GM10266 (cell line): ENCODE data around the gene BCORL1.

Experiments
- DNase-seq: peaks from one replicate; pipeline ENCODE4 v3.0.0; 2012; ENCODE audit errors: extremely low spot score
- CTCF ChIP-seq: IDR thresholded peaks from 2 replicates; pipeline ENCODE4 v1.5.1; 2012; ENCODE audit warnings: mild to moderate bottlenecking, low read depth; ENCODE audit not compliant: control insufficient read depth, insufficient read depth; ENCODE audit errors: missing control alignments

The BCORL1 gene

GRCh38 chrX:130047416-130047815, 65.0 kb downstream of the BCORL1 start:
- TF ChIP-seq CTCF: no peak
- DNase-seq: no peak

DNA sequence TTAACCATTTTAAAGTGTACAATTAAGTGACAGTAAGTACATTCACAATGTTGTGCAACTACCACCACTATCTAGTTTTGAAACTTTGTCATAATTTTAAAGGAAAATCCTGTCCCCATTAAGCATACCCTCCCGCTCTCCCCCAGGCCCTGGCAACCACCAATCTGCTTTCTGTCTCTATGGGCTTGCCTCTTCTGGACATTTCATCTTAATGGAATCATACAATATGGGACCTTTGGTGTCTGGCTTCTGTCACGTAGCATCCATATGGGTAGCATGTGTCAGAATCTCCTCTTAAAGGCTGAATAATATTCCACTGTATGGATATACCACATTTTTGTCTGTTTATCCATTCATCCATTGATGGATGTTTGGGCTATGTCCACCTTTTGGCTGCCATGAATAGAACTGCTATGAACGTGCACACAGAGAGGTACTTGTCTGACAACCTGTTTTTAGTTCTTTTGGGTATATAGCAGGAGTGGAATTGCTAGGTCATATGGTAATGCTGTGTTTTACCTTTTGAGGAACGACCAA, 66.3 kb downstream of the BCORL1 start:
- TF ChIP-seq CTCF: no peak
- DNase-seq: no peak

DNA sequence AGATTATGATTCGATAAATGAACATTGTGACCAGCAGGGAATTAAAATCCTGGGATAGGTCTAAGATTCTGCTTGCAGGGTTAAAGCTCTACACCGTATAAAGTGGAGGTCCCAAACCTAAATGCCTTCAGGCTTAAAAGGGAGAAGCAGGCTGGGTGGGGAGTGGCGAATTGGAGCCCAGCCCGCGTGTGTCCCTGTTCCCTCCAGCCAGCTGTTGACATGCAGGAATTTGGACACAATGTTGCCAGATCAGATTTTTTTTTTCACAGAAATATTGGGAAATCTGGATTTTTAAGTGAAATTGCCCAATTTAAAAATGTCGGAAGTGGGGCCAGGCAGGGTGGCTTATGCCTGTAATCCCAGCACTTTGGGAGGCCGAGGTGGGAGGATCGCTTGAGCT, 67.4 kb downstream of the BCORL1 start:
- no peak for TF ChIP-seq CTCF
- no peak for DNase-seq

- no peak for TF ChIP-seq CTCF
- no peak for DNase-seq
These were observed 68.9 kb downstream of the BCORL1 start for GRCh38 chrX:130051176-130051845.

- DNase-seq: no peak
- TF ChIP-seq CTCF: no peak
These were observed 70.8 kb downstream of the BCORL1 start for GRCh38 chrX:130053236-130053635.

DNA sequence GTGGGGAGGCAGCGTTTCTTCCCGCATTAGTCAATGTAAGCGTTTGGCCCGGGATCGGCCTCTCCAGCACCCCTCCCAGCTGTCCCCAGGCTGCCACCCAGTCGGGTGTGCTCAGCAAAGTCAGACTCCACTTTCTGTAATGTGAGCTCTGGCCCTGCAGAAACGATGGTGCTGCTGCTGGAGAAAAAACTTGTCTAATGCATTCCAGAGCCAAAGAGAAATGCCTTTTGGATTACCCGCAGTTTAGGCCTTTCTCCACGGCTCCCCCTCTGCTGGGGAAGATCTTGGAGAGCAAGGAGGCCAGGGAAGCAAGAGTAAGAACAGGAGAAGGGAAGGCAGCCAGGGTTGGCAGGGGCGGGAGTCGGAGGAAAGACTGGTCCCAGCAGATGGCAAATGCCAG, 72.7 kb downstream of the BCORL1 start:
- TF ChIP-seq CTCF: no peak
- DNase-seq: no peak

DNA sequence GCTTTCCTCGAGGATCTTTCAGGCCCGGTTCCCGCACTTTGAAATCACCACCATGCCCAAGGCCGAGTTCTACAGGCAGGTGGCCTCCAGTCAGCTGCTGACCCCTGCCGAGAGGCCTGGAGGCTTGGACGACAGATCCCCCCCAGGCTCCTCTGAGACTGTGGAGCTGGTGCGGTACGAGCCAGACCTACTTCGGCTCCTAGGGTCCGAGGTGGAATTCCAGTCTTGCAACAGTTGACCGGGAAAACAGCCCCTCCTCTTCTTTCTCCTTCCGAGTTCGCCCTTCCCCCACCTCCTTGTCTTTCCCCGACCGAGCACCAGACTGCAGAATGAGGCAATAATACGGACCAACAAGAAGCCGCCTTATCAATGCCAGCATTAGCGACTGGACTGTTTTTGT, 73.5 kb downstream of the BCORL1 start:
- no peak for TF ChIP-seq CTCF
- DNase-seq: no peak
